ENCODE measurements around the gene TLE3. TPM values are rescaled to one million over a fixed set of nuclear protein-coding genes. Genes with fewer than 3 reads are reported as not detected.

Gene TLE3
- total and polyA plus RNA-seq, 7 experiments from 2014 or later: 15.2 to 183 (median 117) TPM

DNA sequence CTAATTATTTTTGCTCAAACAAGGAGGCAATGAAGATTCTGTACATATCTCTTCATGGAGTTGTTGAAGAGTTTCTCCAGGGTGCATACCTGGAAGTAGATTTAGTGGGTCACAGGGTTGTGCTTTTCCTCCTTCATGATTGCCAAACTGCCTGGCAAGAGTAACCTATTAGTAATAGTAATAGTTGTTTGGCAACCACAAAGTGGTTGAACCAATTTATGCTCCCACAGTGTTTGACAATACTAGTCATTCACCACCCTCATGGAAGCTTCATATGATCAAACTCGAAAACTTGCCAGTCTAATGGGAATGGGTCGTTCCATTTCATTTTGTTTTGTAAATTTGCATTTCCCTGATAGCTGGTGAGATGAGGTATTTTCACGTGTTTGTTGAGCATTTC lies 57.8 kb downstream of the TLE3 start:
- CTCF ChIA-PET: no interaction called here
- intact Hi-C loops (cut with micrococcal nuclease): no loop called here

DNA sequence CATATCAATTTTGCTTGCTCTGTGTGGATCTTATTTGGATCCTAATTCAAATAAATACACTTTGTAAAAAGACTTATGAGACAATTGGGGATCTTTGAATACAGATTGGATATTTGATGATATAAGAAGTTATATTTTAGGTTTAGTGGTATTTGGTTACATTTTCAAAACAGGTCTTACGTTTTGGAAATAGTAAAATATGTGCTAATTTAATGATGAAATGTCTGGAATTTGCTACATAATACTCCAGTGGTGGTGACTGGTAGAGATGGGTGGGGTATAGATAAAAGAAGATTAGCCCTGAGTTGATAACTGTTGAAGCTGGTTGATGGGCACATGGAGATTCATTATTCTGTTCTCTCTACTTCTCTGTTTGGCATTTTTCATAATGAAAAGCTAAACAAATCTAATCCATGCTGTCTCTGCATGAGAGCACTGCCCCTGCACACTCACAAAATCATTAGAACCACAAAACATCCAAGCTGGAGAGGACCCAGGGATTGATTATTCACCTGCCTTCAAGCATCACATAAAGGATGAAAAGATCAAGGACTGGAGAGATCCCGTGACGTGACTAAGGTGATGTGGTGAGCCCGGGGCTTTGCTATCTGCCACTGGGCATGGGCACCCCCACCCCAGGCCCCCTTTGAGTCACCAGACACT lies 58.9 kb downstream of the TLE3 start:
- Mint-ChIP-seq H3K4me1 (peaks cover 0 to 4% (median 0%) of the 10 kb centered on the region in 7 donors), H3K4me3 (no peak overlapping the region), H3K36me3 (peaks cover 0 to 9% (median 5%) of the 10 kb centered on the region in 5 donors), H3K27me3 (peaks cover 0 to 19% (median 0%) of the 10 kb centered on the region in 5 donors), H3K9me3 (peaks cover 0 to 4% (median 0%) of the 10 kb centered on the region in 11 donors), H3K27ac (no peak overlapping the region)
- Histone ChIP-seq H3K27me3 (ENCODE audit: control insufficient read depth in 2 of 2, insufficient read depth in 2 of 2, low read length in 2 of 2) (no peaks in the 10 kb centered on the region), H3K4me3 (ENCODE audit: low read length) (no peak overlapping the region), H3K36me3 (ENCODE audit: control insufficient read depth in 2 of 3, insufficient read depth in 3 of 3, low read length in 3 of 3) (no peaks in the 10 kb centered on the region), H3K9me3 (ENCODE audit: control insufficient read depth in 2 of 3, low read length in 3 of 3) (no peaks in the 10 kb centered on the region), H3K4me1 (ENCODE audit: control insufficient read depth in 2 of 2, insufficient read depth in 2 of 2, low read length in 2 of 2) (no peaks in the 10 kb centered on the region), H3K27ac (ENCODE audit: low read depth, low read length) (no peak overlapping the region)
- POLR2A ChIA-PET: no interaction called here
- intact Hi-C loops (cut with micrococcal nuclease): no loop called here
- DNase-seq (no peak), ATAC-seq (no peak)
- CTCF ChIA-PET: no interaction called here

More for the DNA sequence above, 57.8 kb downstream of the TLE3 start:
- no peak for DNase-seq
- no peaks in the 10 kb centered on the region for H3K36me3 ChIP-seq (ENCODE audit: control insufficient read depth in 2 of 3, insufficient read depth in 3 of 3, low read length in 3 of 3)
- Mint-ChIP-seq H3K27me3 (peaks cover 0 to 19% (median 0%) of the 10 kb centered on the region in 5 donors), H3K4me1 (peaks cover 0 to 4% (median 0%) of the 10 kb centered on the region in 7 donors), H3K9me3 (peaks cover 0 to 4% (median 0%) of the 10 kb centered on the region in 11 donors), H3K27ac (no peak overlapping the region), H3K4me3 (no peak overlapping the region), H3K36me3 (peaks cover 0 to 18% (median 6%) of the 10 kb centered on the region in 5 donors)
- no peak for ATAC-seq
- POLR2A ChIA-PET: no interaction called here
- H3K27ac ChIP-seq (ENCODE audit: low read depth, low read length): no peak overlapping the region
- no peak overlapping the region for H3K4me3 ChIP-seq (ENCODE audit: low read length)
- H3K9me3 ChIP-seq (ENCODE audit: control insufficient read depth in 2 of 3, low read length in 3 of 3): no peaks in the 10 kb centered on the region
- no peaks in the 10 kb centered on the region for H3K4me1 ChIP-seq (ENCODE audit: control insufficient read depth in 2 of 2, insufficient read depth in 2 of 2, low read length in 2 of 2)
- H3K27me3 ChIP-seq (ENCODE audit: control insufficient read depth in 2 of 2, insufficient read depth in 2 of 2, low read length in 2 of 2): no peaks in the 10 kb centered on the region

DNA sequence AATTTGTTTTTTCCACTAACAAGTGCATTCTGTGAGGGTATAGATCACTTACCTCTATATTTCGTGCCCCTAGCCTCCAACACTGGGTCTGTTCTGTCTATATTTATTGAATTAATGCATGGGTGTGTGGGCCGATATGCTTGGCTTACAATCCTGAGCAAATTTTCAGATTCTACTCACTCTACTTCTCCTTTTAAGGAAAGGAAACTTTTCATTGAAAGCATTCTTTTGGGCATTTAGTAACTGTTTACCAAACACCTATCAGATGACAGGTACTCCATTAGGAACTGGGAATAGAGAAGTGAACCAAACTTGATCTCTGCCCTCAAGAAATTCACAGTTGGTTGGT lies 60.5 kb downstream of the TLE3 start:
- intact Hi-C loops (cut with micrococcal nuclease): no loop called here
- H3K27me3 ChIP-seq (ENCODE audit: control insufficient read depth in 2 of 2, insufficient read depth in 2 of 2, low read length in 2 of 2): no peaks in the 10 kb centered on the region
- peaks cover 0 to 4% (median 0%) of the 10 kb centered on the region in 7 donors for H3K4me1 Mint-ChIP-seq
- no peak overlapping the region for H3K4me3 ChIP-seq (ENCODE audit: low read length)
- no peak for ATAC-seq
- H3K4me3 Mint-ChIP-seq: no peak overlapping the region
- no peak for DNase-seq
- H3K27me3 Mint-ChIP-seq: peaks cover 0 to 19% (median 0%) of the 10 kb centered on the region in 5 donors
- ChIA-PET CTCF (no interaction called here), POLR2A (no interaction called here)
- no peak overlapping the region for H3K27ac ChIP-seq (ENCODE audit: low read depth, low read length)
- no peaks in the 10 kb centered on the region for H3K36me3 ChIP-seq (ENCODE audit: control insufficient read depth in 2 of 3, insufficient read depth in 3 of 3, low read length in 3 of 3)
- H3K9me3 Mint-ChIP-seq: no peaks in the 10 kb centered on the region
- no peak overlapping the region for H3K27ac Mint-ChIP-seq
- H3K9me3 ChIP-seq (ENCODE audit: control insufficient read depth in 2 of 3, low read length in 3 of 3): no peaks in the 10 kb centered on the region
- no peaks in the 10 kb centered on the region for H3K36me3 Mint-ChIP-seq
- H3K4me1 ChIP-seq (ENCODE audit: control insufficient read depth in 2 of 2, insufficient read depth in 2 of 2, low read length in 2 of 2): no peaks in the 10 kb centered on the region

DNA sequence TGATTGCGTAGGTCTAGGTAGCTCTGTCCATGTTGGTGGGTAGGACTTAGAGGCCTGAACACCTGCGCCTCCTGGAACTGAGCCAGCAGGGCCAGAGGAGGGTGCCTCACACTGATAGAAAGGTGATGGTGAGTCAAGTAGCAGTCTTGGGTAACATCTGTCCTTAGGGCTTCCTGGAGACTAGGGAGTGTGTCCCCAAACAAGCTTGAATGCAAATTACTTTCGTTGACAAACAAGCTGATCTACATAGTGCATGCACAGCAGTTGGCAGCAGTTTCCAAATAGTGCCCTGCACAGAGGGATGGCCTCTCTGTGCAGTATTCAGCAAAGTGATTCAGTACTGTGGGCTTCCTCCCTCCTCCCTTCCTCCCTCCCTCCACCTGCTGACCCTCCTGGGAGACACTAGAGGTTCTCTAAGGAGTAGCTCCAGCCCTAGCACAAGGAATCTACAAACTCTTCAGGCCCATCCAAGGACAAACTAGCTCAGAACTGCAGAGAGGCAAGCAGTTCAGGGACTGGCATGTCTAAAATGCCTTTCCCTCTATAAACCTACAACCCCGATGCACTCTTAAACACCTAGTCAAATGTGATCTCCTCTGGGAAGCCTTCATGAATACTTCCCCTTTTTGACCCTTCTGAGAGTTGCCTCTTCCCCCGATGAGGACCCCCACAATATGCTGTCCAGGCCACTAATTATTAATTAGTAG lies 61.0 kb downstream of the TLE3 start:
- ATAC-seq: peak; percentile 20

DNA sequence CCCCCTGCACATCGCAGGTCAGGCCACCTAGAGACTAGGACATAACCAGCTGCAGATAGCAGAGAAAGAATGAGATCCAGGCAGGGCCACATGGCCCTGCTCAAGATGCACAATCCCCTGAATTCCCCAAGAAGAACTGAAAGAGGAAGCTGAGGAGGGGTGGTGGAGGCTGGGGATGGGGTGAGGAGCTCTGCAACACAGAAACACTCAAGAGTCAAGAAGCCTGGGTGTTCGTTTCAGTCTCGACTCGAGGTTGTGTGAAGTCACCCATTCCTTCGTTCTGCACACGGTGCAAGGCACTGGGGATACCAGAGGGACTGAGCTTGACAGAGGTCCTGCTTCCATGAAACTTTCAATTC lies 62.0 kb downstream of the TLE3 start:
- H3K36me3 Mint-ChIP-seq: peaks cover 0 to 5% (median 0%) of the 10 kb centered on the region in 5 donors
- peaks cover 0 to 4% (median 0%) of the 10 kb centered on the region in 7 donors for H3K4me1 Mint-ChIP-seq
- no peak overlapping the region for H3K27ac Mint-ChIP-seq
- Histone ChIP-seq H3K27ac (ENCODE audit: low read depth, low read length) (no peak overlapping the region), H3K4me1 (ENCODE audit: control insufficient read depth in 2 of 2, insufficient read depth in 2 of 2, low read length in 2 of 2) (no peaks in the 10 kb centered on the region), H3K4me3 (ENCODE audit: low read length) (no peak overlapping the region), H3K27me3 (ENCODE audit: control insufficient read depth in 2 of 2, insufficient read depth in 2 of 2, low read length in 2 of 2) (no peaks in the 10 kb centered on the region), H3K36me3 (ENCODE audit: control insufficient read depth in 2 of 3, insufficient read depth in 3 of 3, low read length in 3 of 3) (no peaks in the 10 kb centered on the region), H3K9me3 (ENCODE audit: control insufficient read depth in 2 of 3, low read length in 3 of 3) (no peaks in the 10 kb centered on the region)
- POLR2A ChIA-PET: no interaction called here
- no peak for DNase-seq
- peak; percentile 72 for ATAC-seq
- no peaks in the 10 kb centered on the region for H3K9me3 Mint-ChIP-seq
- intact Hi-C loops (cut with micrococcal nuclease): no loop called here
- no peak overlapping the region for H3K4me3 Mint-ChIP-seq
- H3K27me3 Mint-ChIP-seq: peaks cover 0 to 21% (median 0%) of the 10 kb centered on the region in 5 donors
- CTCF ChIA-PET: no interaction called here

More for the DNA sequence above, 61.0 kb downstream of the TLE3 start:
- H3K4me3 Mint-ChIP-seq: no peak overlapping the region
- H3K27ac ChIP-seq (ENCODE audit: low read depth, low read length): no peak overlapping the region
- POLR2A ChIA-PET: no interaction called here
- no peaks in the 10 kb centered on the region for H3K9me3 ChIP-seq (ENCODE audit: control insufficient read depth in 2 of 3, low read length in 3 of 3)
- no peaks in the 10 kb centered on the region for H3K9me3 Mint-ChIP-seq
- CTCF ChIA-PET: no interaction called here
- intact Hi-C loops (cut with micrococcal nuclease): no loop called here
- no peaks in the 10 kb centered on the region for H3K36me3 Mint-ChIP-seq
- no peaks in the 10 kb centered on the region for H3K4me1 ChIP-seq (ENCODE audit: control insufficient read depth in 2 of 2, insufficient read depth in 2 of 2, low read length in 2 of 2)
- H3K4me3 ChIP-seq (ENCODE audit: low read length): no peak overlapping the region
- no peak for DNase-seq
- H3K27me3 ChIP-seq (ENCODE audit: control insufficient read depth in 2 of 2, insufficient read depth in 2 of 2, low read length in 2 of 2): no peaks in the 10 kb centered on the region
- H3K4me1 Mint-ChIP-seq: peaks cover 0 to 4% (median 0%) of the 10 kb centered on the region in 7 donors
- no peak overlapping the region for H3K27ac Mint-ChIP-seq
- H3K36me3 ChIP-seq (ENCODE audit: control insufficient read depth in 2 of 3, insufficient read depth in 3 of 3, low read length in 3 of 3): no peaks in the 10 kb centered on the region
- peaks cover 0 to 19% (median 0%) of the 10 kb centered on the region in 5 donors for H3K27me3 Mint-ChIP-seq

DNA sequence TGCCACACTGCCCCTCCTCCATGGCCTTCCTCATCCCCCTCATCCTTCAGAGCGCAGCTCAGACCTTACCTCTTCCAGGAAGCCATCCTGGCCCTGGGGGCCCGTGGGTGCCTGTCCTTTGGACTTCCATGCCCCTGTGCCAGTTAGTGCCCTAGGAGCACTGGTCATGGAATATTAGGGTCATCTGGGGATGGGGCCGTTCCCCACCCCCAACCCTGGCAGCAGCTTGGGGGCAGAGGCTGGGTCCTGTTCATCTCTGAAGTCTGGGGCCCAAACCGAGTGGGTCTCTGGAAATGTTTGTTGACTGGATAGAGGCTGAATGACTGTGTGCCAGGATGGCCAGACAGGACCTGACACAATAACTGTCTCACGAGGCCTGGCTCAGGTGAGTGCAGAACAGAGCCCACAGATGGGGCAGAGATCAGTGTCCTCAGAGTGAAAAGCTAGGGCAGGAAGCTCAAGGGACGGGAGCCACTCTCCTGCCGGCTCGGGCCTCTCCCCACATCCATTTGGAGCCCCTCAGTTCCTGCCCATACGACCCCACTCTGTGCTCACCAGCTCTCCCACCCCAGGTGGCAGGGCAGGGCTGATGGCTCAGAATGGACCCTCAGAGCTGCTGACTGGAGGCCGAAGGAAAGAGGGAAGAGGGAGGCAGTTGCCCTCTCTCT lies 62.5 kb downstream of the TLE3 start:
- Histone ChIP-seq H3K4me1 (ENCODE audit: control insufficient read depth in 2 of 2, insufficient read depth in 2 of 2, low read length in 2 of 2) (no peaks in the 10 kb centered on the region), H3K4me3 (ENCODE audit: low read length) (no peak overlapping the region), H3K9me3 (ENCODE audit: control insufficient read depth in 2 of 3, low read length in 3 of 3) (no peaks in the 10 kb centered on the region), H3K36me3 (ENCODE audit: control insufficient read depth in 2 of 3, insufficient read depth in 3 of 3, low read length in 3 of 3) (no peaks in the 10 kb centered on the region), H3K27ac (ENCODE audit: low read depth, low read length) (no peak overlapping the region), H3K27me3 (ENCODE audit: control insufficient read depth in 2 of 2, insufficient read depth in 2 of 2, low read length in 2 of 2) (no peaks in the 10 kb centered on the region)
- Mint-ChIP-seq H3K9me3 (no peaks in the 10 kb centered on the region), H3K4me1 (peaks cover 0 to 4% (median 0%) of the 10 kb centered on the region in 7 donors), H3K27ac (no peak overlapping the region), H3K4me3 (no peak overlapping the region), H3K27me3 (peaks cover 0 to 20% (median 0%) of the 10 kb centered on the region in 5 donors), H3K36me3 (peaks cover 0 to 5% (median 0%) of the 10 kb centered on the region in 5 donors)
- intact Hi-C loops (cut with micrococcal nuclease): no loop called here
- ChIA-PET POLR2A (no interaction called here), CTCF (no interaction called here)
- ATAC-seq (no peak), DNase-seq (no peak)

All from naive thymus-derived CD4-positive, alpha-beta T cell (primary cell).